Measurements from ENCODE around the gene OMA1. TPM values are rescaled to one million over a fixed set of nuclear protein-coding genes. Genes with fewer than 3 reads are reported as not detected.

Gene OMA1
- total RNA-seq, 1 experiment from 2014 or later: 25.4 TPM

- BruUV-seq (replicated peaks): no TSS peak
- H3K36me3 Mint-ChIP-seq (ENCODE audit: insufficient read depth, unreplicated experiment): no peaks in the 10 kb centered on the region
- CTCF ChIA-PET: no interaction called here
- intact Hi-C loops (cut with micrococcal nuclease; ENCODE audit: unreplicated experiment): no loop called here
- no peaks in the 10 kb centered on the region for H3K27me3 Mint-ChIP-seq (ENCODE audit: unreplicated experiment)
- H3K4me1 Mint-ChIP-seq (ENCODE audit: low read depth, unreplicated experiment): no peaks in the 10 kb centered on the region
- no peak overlapping the region for H3K27ac Mint-ChIP-seq (ENCODE audit: unreplicated experiment)
- H3K4me3 Mint-ChIP-seq (ENCODE audit: low read depth, unreplicated experiment): no peak overlapping the region
- TF ChIP-seq, protein P1, sequence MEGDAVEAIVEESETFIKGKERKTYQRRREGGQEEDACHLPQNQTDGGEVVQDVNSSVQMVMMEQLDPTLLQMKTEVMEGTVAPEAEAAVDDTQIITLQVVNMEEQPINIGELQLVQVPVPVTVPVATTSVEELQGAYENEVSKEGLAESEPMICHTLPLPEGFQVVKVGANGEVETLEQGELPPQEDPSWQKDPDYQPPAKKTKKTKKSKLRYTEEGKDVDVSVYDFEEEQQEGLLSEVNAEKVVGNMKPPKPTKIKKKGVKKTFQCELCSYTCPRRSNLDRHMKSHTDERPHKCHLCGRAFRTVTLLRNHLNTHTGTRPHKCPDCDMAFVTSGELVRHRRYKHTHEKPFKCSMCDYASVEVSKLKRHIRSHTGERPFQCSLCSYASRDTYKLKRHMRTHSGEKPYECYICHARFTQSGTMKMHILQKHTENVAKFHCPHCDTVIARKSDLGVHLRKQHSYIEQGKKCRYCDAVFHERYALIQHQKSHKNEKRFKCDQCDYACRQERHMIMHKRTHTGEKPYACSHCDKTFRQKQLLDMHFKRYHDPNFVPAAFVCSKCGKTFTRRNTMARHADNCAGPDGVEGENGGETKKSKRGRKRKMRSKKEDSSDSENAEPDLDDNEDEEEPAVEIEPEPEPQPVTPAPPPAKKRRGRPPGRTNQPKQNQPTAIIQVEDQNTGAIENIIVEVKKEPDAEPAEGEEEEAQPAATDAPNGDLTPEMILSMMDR (IDR thresholded peaks at IDR 0.05; ENCODE audit: unreplicated experiment): no peak
- no peak for DNase-seq
- H3K9me3 Mint-ChIP-seq (ENCODE audit: low read depth, unreplicated experiment): no peaks in the 10 kb centered on the region
Observed at GRCh38 chr1:58465176-58465575, 81.3 kb downstream of the OMA1 start.

GRCh38 chr1:58460469-58460868 is 86.1 kb downstream of the OMA1 start:
- DNase-seq: no peak
- Mint-ChIP-seq H3K27me3 (ENCODE audit: unreplicated experiment) (no peaks in the 10 kb centered on the region), H3K27ac (ENCODE audit: unreplicated experiment) (no peak overlapping the region), H3K36me3 (ENCODE audit: insufficient read depth, unreplicated experiment) (no peaks in the 10 kb centered on the region), H3K4me3 (ENCODE audit: low read depth, unreplicated experiment) (no peak overlapping the region), H3K4me1 (ENCODE audit: low read depth, unreplicated experiment) (peaks cover 20% of the 10 kb centered on the region), H3K9me3 (ENCODE audit: low read depth, unreplicated experiment) (peaks cover 2% of the 10 kb centered on the region)
- intact Hi-C loops (cut with micrococcal nuclease; ENCODE audit: unreplicated experiment): no loop called here
- TF ChIP-seq, protein P1 (IDR thresholded peaks at IDR 0.05; ENCODE audit: unreplicated experiment): no peak
- BruUV-seq (replicated peaks): no TSS peak
- CTCF ChIA-PET: no interaction called here

DNA sequence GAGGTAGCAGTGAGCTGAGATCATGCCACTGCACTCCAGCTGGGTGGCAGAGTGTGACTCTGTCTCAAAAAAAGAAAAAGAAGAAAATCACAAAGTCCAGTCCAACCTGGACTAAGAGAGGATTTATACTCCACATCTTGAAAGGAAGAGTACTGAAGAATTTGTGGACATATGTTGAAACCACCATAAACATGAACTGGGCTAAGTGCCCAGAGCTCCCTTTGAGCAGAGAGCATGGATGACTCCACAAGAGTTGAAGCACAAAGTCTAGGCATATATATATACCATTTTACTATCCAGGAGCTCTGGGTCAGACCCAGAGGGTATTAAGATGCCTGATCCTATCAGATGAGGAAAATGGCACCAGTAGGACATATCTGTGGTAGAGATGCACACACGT is 86.6 kb downstream of the OMA1 start:
- no TSS peak for BruUV-seq (replicated peaks)
- intact Hi-C loops (cut with micrococcal nuclease; ENCODE audit: unreplicated experiment): no loop called here
- TF ChIP-seq, protein P1 (IDR thresholded peaks at IDR 0.05; ENCODE audit: unreplicated experiment): no peak
- Mint-ChIP-seq H3K36me3 (ENCODE audit: insufficient read depth, unreplicated experiment) (no peaks in the 10 kb centered on the region), H3K4me3 (ENCODE audit: low read depth, unreplicated experiment) (no peak overlapping the region), H3K9me3 (ENCODE audit: low read depth, unreplicated experiment) (peaks cover 2% of the 10 kb centered on the region), H3K27ac (ENCODE audit: unreplicated experiment) (no peak overlapping the region), H3K4me1 (ENCODE audit: low read depth, unreplicated experiment) (peaks cover 20% of the 10 kb centered on the region), H3K27me3 (ENCODE audit: unreplicated experiment) (no peaks in the 10 kb centered on the region)
- DNase-seq: no peak
- CTCF ChIA-PET: no interaction called here

DNA sequence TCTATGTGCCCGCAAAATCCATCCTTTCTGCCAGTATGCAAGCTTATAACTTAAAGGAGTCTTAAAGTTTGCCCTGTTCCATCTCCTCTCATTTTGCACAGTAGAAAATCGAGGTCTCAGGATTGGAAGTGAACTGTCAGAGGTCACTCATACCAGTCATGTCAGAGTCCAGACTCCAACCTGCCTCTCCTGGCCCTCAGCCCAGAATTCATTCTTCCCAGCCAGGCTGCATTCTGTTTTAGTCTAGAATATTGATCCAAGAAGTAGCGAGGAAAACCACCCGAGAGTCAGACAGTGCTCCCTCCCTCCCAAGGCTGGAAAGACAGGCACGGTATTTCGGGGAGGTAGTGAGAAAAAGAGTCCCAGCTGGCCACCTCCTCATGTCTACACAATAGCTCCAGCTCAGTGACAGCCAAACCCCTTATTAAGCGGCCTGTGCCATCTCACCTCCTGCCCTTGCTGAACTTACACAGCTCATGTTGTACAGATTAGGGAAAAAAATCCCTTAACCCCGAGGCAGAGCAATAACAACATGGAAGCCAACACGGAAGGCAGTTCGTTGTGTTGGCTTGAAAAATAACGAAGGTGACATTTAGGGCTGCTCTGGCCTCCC is 89.4 kb downstream of the OMA1 start:
- no TSS peak for BruUV-seq (replicated peaks)
- CTCF ChIA-PET: interaction anchor here (0.9 kb wide), 1 partner anchor 1490 kb away, joined by 3 read pairs; no protein-coding TSS in a partner anchor
- no peaks in the 10 kb centered on the region for H3K27me3 Mint-ChIP-seq (ENCODE audit: unreplicated experiment)

More for the DNA sequence above, 89.4 kb downstream of the OMA1 start:
- no peak overlapping the region for H3K27ac Mint-ChIP-seq (ENCODE audit: unreplicated experiment)
- peaks cover 20% of the 10 kb centered on the region for H3K4me1 Mint-ChIP-seq (ENCODE audit: low read depth, unreplicated experiment)
- DNase-seq: peak; percentile 54
- TF ChIP-seq, protein P1 (IDR thresholded peaks at IDR 0.05; ENCODE audit: unreplicated experiment): no peak
- H3K9me3 Mint-ChIP-seq (ENCODE audit: low read depth, unreplicated experiment): peaks cover 2% of the 10 kb centered on the region
- no peaks in the 10 kb centered on the region for H3K36me3 Mint-ChIP-seq (ENCODE audit: insufficient read depth, unreplicated experiment)
- peak overlapping the region; percentile 23 for H3K4me3 Mint-ChIP-seq (ENCODE audit: low read depth, unreplicated experiment)
- intact Hi-C loops (cut with micrococcal nuclease; ENCODE audit: unreplicated experiment): no loop called here

Measured in Calu3 (cell line).